Measurements from ENCODE around the gene TMEM185B. TPM values are rescaled to one million over a fixed set of nuclear protein-coding genes. Genes with fewer than 3 reads are reported as not detected.

The TMEM185B gene
- total and polyA plus RNA-seq, 4 donors = 1.8 to 8.5 (median 6.8) TPM

- peak overlapping the region; percentile 0 to 67 for H3K9ac ChIP-seq (ENCODE audit: low read depth in 1 of 2, low read length in 2 of 2)
- peak; percentile 59 for DNase-seq (ENCODE audit: low spot score)
- peaks cover 0 to 16% (median 11%) of the 10 kb centered on the region in 4 donors for H3K4me1 ChIP-seq (ENCODE audit: control insufficient read depth in 4 of 4, insufficient read depth in 4 of 4, low read length in 3 of 4)
- H3K9me3 ChIP-seq (ENCODE audit: control insufficient read depth in 4 of 4, low read length in 3 of 4) = no peaks in the 10 kb centered on the region
- under 1% methylated on average over 60 of the region's 60 CpGs for WGBS
- peak overlapping the region; percentile 81 to 83 for H3K27ac ChIP-seq (ENCODE audit: low read depth in 1 of 2, low read length in 2 of 2)
- no peaks in the 10 kb centered on the region for H3K27me3 ChIP-seq (ENCODE audit: control insufficient read depth in 4 of 4, insufficient read depth in 4 of 4, low read length in 3 of 4)
- no peak for TF ChIP-seq HNF4A (conservative IDR thresholded peaks at IDR 0.05)
- no peak for TF ChIP-seq NR2F2 (IDR thresholded peaks at IDR 0.05)
- peak; percentile 64 to 76 for TF ChIP-seq EGR1 (IDR thresholded peaks at IDR 0.05; ENCODE audit: low read depth in 2 of 2)
- TF ChIP-seq GABPA (IDR thresholded peaks at IDR 0.05 in 1 of 2, conservative IDR thresholded peaks at IDR 0.05 in 1 of 2) = no peak
- peak; percentile 80 for TF ChIP-seq MAX (IDR thresholded peaks at IDR 0.05)
- TF ChIP-seq ATF3 (IDR thresholded peaks at IDR 0.05) = no peak
- peak; percentile 24 to 67 for TF ChIP-seq RXRA (IDR thresholded peaks at IDR 0.05)
- TF ChIP-seq CTCF (IDR thresholded peaks at IDR 0.05; ENCODE audit: low read depth, low read length, missing input control) = peak; percentile 26
- no peak for TF ChIP-seq FOXA2 (IDR thresholded peaks at IDR 0.05)
- peak; percentile 31 to 65 for TF ChIP-seq RAD21 (IDR thresholded peaks at IDR 0.05)
- no peak for TF ChIP-seq SP1 (IDR thresholded peaks at IDR 0.05)
- no peak for TF ChIP-seq ZBTB33 (IDR thresholded peaks at IDR 0.05)
- no peak for TF ChIP-seq TAF1 (conservative IDR thresholded peaks at IDR 0.05)
- no peak for TF ChIP-seq FOXA1 (IDR thresholded peaks at IDR 0.05)
- H3K36me3 ChIP-seq (ENCODE audit: control insufficient read depth in 4 of 4, insufficient read depth in 3 of 4, low read depth in 1 of 4, low read length in 3 of 4) = no peaks in the 10 kb centered on the region
- H3K4me3 ChIP-seq (ENCODE audit: low read depth in 1 of 3, low read length in 3 of 3) = peak overlapping the region; percentile 79 to 91 (median 91)
Observed at GRCh38 chr2:120253021-120253882, 30.1 kb upstream of the TMEM185B start.

- H3K27ac ChIP-seq (ENCODE audit: low read depth in 1 of 2, low read length in 2 of 2) = peak within 1 kb of the TSS; percentile 81 to 83
- H3K9ac ChIP-seq (ENCODE audit: low read depth in 1 of 2, low read length in 2 of 2) = peak within 1 kb of the TSS; percentile 37 to 67
- H3K4me3 ChIP-seq (ENCODE audit: low read depth in 1 of 3, low read length in 3 of 3) = peak within 1 kb of the TSS; percentile 79 to 91 (median 91)
- H3K27me3 ChIP-seq (ENCODE audit: control insufficient read depth in 4 of 4, insufficient read depth in 4 of 4, low read length in 3 of 4) = no peaks in the 10 kb centered on the region
- 1% methylated on average over 71 of the region's 71 CpGs for WGBS
- H3K4me1 ChIP-seq (ENCODE audit: control insufficient read depth in 4 of 4, insufficient read depth in 4 of 4, low read length in 3 of 4) = peaks cover 0 to 16% (median 11%) of the 10 kb centered on the region in 4 donors
- no peaks in the 10 kb centered on the region for H3K9me3 ChIP-seq (ENCODE audit: control insufficient read depth in 4 of 4, low read length in 3 of 4)
- peak; percentile 95 for DNase-seq (ENCODE audit: low spot score)
- H3K36me3 ChIP-seq (ENCODE audit: control insufficient read depth in 4 of 4, insufficient read depth in 3 of 4, low read depth in 1 of 4, low read length in 3 of 4) = no peaks in the 10 kb centered on the region
- TF ChIP-seq TAF1 (conservative IDR thresholded peaks at IDR 0.05) = no peak
- peak in 1 of 2 donors; percentile 24 for TF ChIP-seq RXRA (IDR thresholded peaks at IDR 0.05)
- TF ChIP-seq CTCF (IDR thresholded peaks at IDR 0.05; ENCODE audit: low read depth, low read length, missing input control) = no peak
- TF ChIP-seq REST (IDR thresholded peaks at IDR 0.05) = no peak
- TF ChIP-seq EGR1 (IDR thresholded peaks at IDR 0.05; ENCODE audit: low read depth in 2 of 2) = peak in 1 of 2 donors; percentile 47
- peak; percentile 31 for TF ChIP-seq NR2F2 (IDR thresholded peaks at IDR 0.05)
- no peak for TF ChIP-seq FOXA1 (IDR thresholded peaks at IDR 0.05)
- TF ChIP-seq SP1 (IDR thresholded peaks at IDR 0.05) = peak; percentile 84
- no peak for TF ChIP-seq RAD21 (IDR thresholded peaks at IDR 0.05)
- TF ChIP-seq JUND (IDR thresholded peaks at IDR 0.05) = no peak
- TF ChIP-seq HNF4A (conservative IDR thresholded peaks at IDR 0.05) = peak in 1 of 2 donors; percentile 26
- peak; percentile 64 for TF ChIP-seq MAX (IDR thresholded peaks at IDR 0.05)
- no peak for TF ChIP-seq ATF3 (IDR thresholded peaks at IDR 0.05)
Observed at GRCh38 chr2:120252225-120253020, 29.2 kb upstream of the TMEM185B start, which contains the start of gene RALB. Gene RALB (plus strand): TSS chr2:120252852. CDS start chr2:120278665, 25,813 bp downstream.

Data from liver (tissue), 9 donors.